Thoracic aorta (tissue), 2 donors: ENCODE data around the gene TDRD7. TPM values are rescaled to one million over a fixed set of nuclear protein-coding genes. Genes with fewer than 3 reads are reported as not detected.

Experiments
- ATAC-seq: fragments of 150-250 bp; one replicate; pipeline ENCODE4 v1.8.0; 2017; ENCODE audit warnings: low read depth; ENCODE audit not compliant: insufficient number of reproducible peaks, low FRiP score
- DNase-seq: peaks from one replicate; pipeline ENCODE4 v3.0.0-alpha.2; 2020; ENCODE audit warnings: low spot score
- H3K27ac ChIP-seq, 2 donors: fragments of 200-600 bp; sonication (generic); 1 replicate in 1 of 2; 2 replicates in 1 of 2; pipeline ENCODE4 v1.5.1; 2016; ENCODE audit warnings: mild to moderate bottlenecking in 2 of 2, moderate library complexity in 2 of 2
- H3K27me3 ChIP-seq: fragments of 200-600 bp; sonication (generic); replicated peaks from 2 replicates; pipeline ENCODE4 v1.6.0; 2016; ENCODE audit warnings: mild to moderate bottlenecking; ENCODE audit not compliant: insufficient read depth
- H3K36me3 ChIP-seq: fragments of 200-600 bp; sonication (generic); one replicate; pipeline ENCODE4 v1.5.1; 2016
- H3K4me1 ChIP-seq, 2 donors: fragments of 200-600 bp; sonication (generic); 1 replicate in 1 of 2; 2 replicates in 1 of 2; pipeline versions ENCODE4 v1.5.1 to v1.6.0; 2016; ENCODE audit warnings: low read depth in 2 of 2, mild to moderate bottlenecking in 1 of 2; ENCODE audit not compliant: control insufficient read depth in 1 of 2
- H3K4me3 ChIP-seq: fragments of 200-600 bp; sonication (generic); 2 replicates; pipeline ENCODE4 v1.5.1; 2016; ENCODE audit warnings: mild to moderate bottlenecking
- H3K9me3 ChIP-seq: fragments of 200-600 bp; sonication (generic); 2 replicates; pipeline ENCODE4 v1.5.1; 2016
- total RNA-seq, 2 donors: library from RNA; depleted of rRNA; stranded (reverse); fragments of >200 nt; gene quantifications; one replicate each; pipeline versions ENCODE4 v1.1.0 to v1.2.3, GENCODE V29; 2016
- TF ChIP-seq, protein P1 (sequence below): fragments of 200-600 bp; sonication (generic); IDR thresholded peaks from one replicate; pipeline ENCODE4 v1.5.1; 2019; ENCODE audit warnings: antibody characterized with exemption

The TDRD7 gene
- total RNA-seq, 2 donors from 2014 or later = 13.9 to 16.2 TPM

DNA sequence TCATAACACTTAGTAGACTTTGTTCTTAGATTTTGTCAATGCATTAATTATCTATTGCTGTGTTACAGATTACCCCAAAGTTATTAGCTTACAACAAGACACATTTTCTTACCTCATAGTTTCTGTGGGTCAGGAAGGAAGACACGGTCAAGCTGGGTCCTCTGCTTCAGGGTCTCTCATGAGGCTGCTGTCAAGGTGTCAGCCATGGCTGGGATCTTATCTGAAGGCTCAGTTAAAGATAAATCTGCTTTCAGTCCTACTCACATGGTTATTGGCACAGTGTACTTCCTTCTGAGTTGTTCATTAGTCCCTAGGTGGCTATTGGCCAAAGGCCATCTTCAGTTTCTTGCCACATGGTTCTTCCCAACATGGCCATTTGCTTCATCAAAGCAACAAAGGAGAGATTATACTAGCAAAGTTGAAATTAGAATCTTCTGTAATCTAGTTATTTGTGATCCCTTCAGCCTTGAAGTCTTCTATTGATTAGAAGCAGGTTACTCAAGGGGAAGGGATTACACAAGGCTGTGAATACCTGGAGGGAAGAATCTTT lies 25.2 kb downstream of the TDRD7 start:
- Histone ChIP-seq H3K4me1 (no peaks in the 10 kb centered on the region), H3K27ac (no peak overlapping the region), H3K9me3 (no peaks in the 10 kb centered on the region), H3K4me3 (no peak overlapping the region), H3K36me3 (peaks cover 15% of the 10 kb centered on the region), H3K27me3 (no peaks in the 10 kb centered on the region)
- no peak for DNase-seq
- TF ChIP-seq, protein P1, sequence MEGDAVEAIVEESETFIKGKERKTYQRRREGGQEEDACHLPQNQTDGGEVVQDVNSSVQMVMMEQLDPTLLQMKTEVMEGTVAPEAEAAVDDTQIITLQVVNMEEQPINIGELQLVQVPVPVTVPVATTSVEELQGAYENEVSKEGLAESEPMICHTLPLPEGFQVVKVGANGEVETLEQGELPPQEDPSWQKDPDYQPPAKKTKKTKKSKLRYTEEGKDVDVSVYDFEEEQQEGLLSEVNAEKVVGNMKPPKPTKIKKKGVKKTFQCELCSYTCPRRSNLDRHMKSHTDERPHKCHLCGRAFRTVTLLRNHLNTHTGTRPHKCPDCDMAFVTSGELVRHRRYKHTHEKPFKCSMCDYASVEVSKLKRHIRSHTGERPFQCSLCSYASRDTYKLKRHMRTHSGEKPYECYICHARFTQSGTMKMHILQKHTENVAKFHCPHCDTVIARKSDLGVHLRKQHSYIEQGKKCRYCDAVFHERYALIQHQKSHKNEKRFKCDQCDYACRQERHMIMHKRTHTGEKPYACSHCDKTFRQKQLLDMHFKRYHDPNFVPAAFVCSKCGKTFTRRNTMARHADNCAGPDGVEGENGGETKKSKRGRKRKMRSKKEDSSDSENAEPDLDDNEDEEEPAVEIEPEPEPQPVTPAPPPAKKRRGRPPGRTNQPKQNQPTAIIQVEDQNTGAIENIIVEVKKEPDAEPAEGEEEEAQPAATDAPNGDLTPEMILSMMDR = no peak
- ATAC-seq = no peak

DNA sequence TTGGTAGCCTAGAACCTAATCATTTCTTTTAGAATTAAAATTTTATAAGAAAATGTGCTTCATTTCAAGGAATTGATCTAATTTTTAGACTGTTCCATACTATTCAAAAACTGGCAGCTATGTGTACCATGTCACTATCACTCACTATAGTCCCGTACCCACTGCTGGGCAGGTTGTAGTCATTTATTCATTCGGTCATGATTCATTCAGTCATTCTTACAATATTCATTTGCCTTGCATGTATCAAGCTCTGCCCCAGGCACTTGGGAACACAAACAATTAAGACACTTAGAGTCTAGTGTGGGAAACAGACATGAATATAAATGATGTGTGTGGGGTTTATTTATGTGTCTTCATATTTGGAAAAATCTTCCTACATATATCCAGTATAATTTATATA lies 26.4 kb downstream of the TDRD7 start:
- Histone ChIP-seq H3K36me3 (peaks cover 15% of the 10 kb centered on the region), H3K27ac (no peak overlapping the region), H3K4me3 (no peak overlapping the region), H3K4me1 (no peaks in the 10 kb centered on the region), H3K9me3 (no peaks in the 10 kb centered on the region), H3K27me3 (no peaks in the 10 kb centered on the region)
- DNase-seq (no peak), ATAC-seq (no peak)
- TF ChIP-seq, protein P1 = no peak

DNA sequence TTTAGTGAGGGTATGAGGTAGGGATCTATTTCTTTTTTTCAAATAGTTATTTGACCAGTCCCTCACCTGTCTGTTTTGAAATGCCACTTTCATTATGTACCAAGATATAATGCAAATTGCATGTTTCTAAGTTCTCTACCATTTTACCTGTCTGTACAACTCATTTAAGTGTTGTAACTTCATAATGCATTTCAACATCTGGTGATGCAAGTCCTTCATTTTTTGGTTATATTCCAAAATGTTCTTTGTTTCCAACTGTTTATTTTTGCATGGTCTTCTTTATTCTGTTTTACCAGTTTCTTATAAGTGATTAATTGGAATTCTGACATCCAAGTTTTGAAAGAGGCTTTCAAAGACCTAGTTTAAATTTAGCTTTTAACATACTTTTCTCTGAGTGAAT lies 26.8 kb downstream of the TDRD7 start:
- Histone ChIP-seq H3K4me3 (no peak overlapping the region), H3K9me3 (no peaks in the 10 kb centered on the region), H3K27me3 (no peaks in the 10 kb centered on the region), H3K36me3 (peaks cover 15% of the 10 kb centered on the region), H3K4me1 (no peaks in the 10 kb centered on the region), H3K27ac (no peak overlapping the region)
- TF ChIP-seq, protein P1 = no peak
- DNase-seq = no peak
- no peak for ATAC-seq

DNA sequence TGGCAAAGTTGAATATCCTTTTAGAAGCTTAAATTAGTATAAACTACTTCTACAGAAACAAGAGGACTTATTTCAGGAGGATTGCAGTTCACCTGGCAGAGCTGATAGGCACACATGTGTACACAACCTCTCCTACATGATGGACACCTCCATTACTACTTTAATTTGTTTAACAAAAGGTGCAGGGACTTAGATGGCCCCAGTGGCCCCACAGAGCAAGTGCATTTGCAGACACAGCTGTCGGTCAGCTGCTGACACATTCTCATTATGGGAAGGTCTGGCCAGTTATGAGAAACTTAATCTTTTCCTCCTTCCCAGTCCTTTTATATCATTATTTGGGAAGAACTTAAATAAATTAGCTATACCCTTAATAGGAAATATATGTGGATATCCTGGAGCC lies 28.3 kb downstream of the TDRD7 start:
- ATAC-seq = no peak
- TF ChIP-seq, protein P1 = no peak

DNA sequence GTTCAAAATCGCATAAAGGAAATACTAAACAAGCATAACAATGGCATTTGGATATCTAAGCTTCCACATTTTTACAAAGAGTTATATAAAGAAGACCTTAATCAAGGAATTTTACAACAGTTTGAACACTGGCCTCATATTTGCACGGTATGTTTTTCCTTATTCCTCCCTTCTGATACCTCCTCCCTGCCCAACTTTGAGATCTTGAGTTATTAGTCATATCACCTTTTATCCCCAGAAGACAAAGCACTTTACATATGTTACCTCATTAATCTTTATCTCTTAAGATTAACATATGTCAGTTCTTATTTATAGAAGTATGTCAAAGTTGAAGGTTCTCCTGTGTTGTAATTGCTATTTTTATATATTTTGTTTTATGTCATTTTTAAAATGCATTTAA lies 29.8 kb downstream of the TDRD7 start:
- no peak for ATAC-seq
- no peaks in the 10 kb centered on the region for H3K4me1 ChIP-seq
- peaks cover 13% of the 10 kb centered on the region for H3K36me3 ChIP-seq

More for the DNA sequence above, 28.3 kb downstream of the TDRD7 start:
- no peak overlapping the region for H3K4me3 ChIP-seq
- no peaks in the 10 kb centered on the region for H3K9me3 ChIP-seq
- H3K27me3 ChIP-seq = no peaks in the 10 kb centered on the region
- no peak overlapping the region for H3K27ac ChIP-seq
- no peak for DNase-seq
- no peaks in the 10 kb centered on the region for H3K4me1 ChIP-seq
- peaks cover 13% of the 10 kb centered on the region for H3K36me3 ChIP-seq

More for the DNA sequence above, 29.8 kb downstream of the TDRD7 start:
- Histone ChIP-seq H3K27me3 (no peaks in the 10 kb centered on the region), H3K9me3 (no peaks in the 10 kb centered on the region), H3K4me3 (no peak overlapping the region), H3K27ac (no peak overlapping the region)
- no peak for DNase-seq
- TF ChIP-seq, protein P1 = no peak
